Measurements from ENCODE around the gene ALKBH5.
A peak's percentile ranks its signal among the peaks of the same experiment; 100 is the strongest.

The ALKBH5 gene

GRCh38 chr17:18246109-18246725, 62.6 kb downstream of the ALKBH5 start:
- no peak for DNase-seq (ENCODE audit: low read depth)

DNA sequence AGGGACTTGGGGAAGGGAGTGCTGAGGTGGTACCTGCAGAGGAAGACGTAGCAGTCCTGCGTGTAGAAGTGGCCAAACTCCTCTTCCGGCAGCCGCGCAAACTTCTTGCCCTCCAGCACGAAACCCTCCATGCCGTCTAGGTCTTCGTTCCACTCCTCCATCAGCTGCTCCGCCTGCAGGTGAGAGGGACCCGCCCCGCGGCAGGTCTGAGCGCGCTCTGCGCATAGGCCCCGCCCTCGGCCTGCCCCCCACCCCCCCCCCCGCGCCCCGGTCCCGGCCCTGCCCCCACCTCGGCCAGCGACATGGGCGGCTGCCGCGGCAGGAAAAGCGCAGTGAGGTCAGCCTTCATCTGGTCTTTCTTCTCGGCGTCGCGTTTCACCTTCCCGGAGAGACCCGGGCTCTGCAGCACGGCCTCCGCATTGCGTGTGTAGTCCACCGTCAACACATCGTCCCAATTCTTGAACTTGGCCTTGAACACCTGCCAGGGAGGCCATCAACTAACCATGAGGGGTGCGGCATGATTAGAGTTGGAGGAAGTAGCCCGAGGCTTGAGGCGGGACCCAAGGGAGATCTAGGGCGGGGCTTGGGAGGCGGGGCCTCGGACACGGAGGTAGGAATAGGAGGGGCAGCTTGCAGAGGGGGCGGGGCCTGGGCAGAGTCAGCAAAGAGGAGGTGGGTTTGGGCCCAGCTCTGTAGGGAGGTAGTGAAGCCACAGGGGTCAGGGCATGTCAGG, 63.4 kb downstream of the ALKBH5 start:
- peak; percentile 18 for DNase-seq (ENCODE audit: low read depth)

GRCh38 chr17:18247613-18248001, 64.0 kb downstream of the ALKBH5 start:
- no peak for DNase-seq (ENCODE audit: low read depth)

DNA sequence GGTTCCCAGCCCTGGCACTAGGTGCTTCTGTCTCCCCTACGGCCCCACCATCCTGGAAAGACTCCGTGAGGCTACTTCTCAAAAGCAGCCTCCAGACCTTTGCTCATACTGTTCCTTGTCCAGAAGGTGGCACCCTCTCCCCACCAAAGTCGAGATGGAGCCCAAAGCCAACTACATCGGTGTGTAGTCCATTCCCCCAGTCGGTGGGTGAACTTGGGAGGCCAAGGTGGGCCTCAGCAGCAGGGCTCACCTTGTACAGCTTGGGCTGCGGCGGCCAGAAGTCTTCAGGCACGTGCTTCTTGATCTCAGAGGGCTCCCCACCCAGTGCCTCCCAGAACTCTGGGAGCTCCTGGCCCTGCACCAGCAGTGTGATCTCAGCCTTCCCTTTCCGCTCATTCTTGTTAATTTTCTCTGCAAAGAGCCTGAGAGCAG, 64.7 kb downstream of the ALKBH5 start:
- peak; percentile 55 for DNase-seq (ENCODE audit: low read depth)

DNA sequence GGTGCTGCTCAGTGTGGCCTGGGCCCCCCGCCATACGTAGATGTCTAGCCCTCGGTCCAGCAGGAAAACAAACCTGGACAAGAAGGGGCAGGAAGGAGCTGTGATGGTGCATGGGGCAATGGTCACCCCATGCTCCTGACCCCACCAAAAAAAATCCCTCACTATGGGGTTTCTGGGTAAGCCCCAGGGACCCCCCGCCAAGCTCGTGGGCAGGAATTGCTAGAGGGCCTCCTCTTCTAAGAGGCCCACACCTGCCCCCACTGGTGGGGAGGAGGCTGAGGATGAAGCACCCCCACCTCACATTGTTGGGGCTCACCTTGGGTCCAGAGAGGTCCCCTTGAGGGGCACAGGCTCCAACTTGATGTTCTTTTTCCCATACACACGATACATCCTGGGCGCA, 65.2 kb downstream of the ALKBH5 start:
- DNase-seq (ENCODE audit: low read depth): no peak

- no peak for DNase-seq (ENCODE audit: low read depth)
These were observed 66.6 kb downstream of the ALKBH5 start for GRCh38 chr17:18250259-18250658.

- DNase-seq (ENCODE audit: low read depth): no peak
These were observed 67.1 kb downstream of the ALKBH5 start for GRCh38 chr17:18250708-18251107.

DNA sequence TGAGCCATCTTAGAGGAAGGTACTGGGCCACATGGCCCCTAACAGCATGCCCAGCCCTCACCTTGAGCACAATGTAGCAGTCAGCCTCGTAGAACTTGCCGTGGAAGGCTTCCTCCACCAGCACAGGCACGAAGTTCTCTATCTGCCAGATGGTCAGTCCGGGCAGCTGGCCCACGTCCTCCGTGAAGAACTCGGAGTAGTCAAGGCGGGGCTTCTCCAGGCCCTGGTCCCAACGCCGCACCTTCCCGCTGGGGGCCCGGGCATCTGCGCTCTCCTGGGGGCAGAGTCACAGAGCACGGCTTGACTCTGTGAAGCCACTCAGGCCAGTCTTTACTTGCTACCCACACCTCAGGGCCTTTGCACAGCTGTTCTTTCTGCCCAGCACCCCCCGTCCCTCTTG, 67.6 kb downstream of the ALKBH5 start:
- no peak for DNase-seq (ENCODE audit: low read depth)

GRCh38 chr17:18252160-18252559, 68.5 kb downstream of the ALKBH5 start:
- DNase-seq (ENCODE audit: low read depth): no peak

DNA sequence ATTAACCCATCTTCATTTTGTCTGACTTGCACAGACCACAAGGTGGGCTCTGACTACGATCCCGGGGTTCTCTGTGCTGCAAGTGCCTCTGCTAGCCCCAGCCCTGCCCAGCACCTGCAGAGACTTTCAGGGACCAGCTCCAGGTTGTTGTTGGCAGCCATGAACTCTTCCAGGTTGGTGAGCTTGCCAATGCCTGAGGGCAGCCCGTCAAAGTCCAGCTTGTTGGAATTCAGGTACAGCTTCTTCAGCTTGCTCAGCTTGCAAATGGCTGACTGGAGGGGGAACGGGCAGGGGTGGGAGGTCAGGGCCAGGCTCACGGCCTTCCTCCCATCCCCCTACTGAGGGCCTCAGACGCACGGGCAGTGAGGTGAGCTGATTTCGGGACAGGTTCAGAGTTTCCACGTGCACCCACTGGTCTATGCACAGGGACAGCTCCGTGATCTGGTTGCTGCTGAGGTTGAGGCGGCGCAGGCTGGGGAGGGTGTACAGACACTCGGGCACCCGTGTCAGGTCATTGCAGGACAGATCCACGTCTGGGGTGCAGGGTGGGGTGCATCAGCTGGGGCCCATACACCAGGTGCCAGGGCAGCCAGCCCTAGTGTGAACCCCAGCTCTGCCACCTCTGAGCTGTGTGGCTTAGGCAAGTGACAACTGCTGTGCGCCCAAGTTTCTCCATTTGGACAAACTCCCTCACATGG, 69.7 kb downstream of the ALKBH5 start:
- no peak for DNase-seq (ENCODE audit: low read depth)

DNA sequence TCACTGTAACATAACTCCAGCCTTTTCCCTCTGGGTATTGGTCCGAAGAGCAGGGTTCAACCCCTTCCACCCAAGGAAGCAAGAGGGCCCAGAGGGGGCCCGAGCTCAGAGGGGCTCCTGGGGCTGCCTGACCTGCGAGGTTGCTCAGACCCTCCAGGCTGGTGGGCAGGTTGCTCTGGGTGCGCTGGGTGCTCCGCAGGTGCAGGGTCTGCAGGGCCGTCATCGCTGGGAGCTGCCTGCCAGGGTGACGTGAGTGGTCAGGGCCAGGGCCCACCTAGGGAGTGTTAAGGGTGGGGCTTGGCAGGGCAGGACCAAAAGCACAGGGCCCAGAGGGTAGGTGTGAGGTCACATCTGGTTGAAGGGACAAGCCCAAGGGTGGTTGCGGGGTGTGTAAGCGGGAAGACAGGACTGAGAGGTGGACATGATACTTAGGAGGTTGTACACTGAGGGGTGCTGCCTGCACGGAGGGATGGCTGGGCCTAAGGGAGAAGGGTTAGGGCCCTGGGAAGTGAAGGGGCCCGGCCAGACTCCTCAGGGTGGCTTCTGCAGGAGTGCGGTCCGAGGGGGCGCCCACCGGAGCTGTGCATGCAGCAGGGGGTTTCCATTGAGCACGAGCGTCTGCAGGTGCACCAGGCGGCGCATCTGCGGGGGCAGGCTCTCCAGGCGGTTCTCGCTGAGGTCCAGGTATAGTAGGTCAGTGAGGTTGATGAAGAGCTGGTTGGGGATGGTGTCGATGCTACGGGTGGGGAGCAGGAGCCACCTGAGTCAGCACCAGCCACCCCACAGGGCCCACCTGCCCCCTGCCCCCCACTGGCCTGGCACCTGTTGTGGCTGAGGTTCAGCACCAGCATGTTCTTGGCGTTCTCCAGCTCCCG, 70.6 kb downstream of the ALKBH5 start:
- DNase-seq (ENCODE audit: low read depth): no peak

DNA sequence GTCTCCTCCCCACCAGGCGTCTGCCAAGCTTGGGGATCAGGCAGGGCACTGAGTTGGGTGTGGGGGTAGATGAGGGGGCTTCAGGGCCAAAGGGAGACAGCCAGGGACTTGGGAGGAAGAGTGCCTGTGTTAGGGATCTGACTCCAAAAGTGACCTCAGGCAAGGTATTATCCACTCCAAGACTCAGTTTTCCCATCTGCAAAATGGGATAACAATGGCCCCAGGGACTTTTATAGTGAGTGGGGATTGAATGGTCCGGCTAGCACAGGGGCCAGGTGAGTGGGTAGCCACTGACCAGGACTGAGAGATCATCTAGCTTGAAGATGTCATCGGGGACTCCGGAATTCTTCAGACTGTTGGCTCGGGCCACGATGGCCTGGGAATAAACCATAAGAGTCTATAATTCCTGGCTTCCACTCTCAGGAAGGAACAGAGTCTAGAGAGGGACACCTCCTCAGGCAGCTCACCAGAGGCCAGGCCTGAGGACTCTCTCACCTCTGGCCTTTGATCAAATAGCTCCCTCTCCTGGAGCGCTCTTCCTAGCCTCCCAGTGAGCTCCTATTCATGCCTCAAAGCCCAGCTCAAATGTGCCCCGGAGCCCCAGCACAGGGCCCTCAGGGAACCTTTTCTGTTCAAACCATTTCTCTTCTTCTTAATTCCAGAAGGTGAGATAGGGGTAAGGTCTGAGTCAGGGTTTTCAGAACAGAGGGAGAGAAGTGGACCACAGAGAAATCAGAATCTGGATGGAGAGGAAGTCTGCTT, 71.4 kb downstream of the ALKBH5 start:
- no peak for DNase-seq (ENCODE audit: low read depth)

DNA sequence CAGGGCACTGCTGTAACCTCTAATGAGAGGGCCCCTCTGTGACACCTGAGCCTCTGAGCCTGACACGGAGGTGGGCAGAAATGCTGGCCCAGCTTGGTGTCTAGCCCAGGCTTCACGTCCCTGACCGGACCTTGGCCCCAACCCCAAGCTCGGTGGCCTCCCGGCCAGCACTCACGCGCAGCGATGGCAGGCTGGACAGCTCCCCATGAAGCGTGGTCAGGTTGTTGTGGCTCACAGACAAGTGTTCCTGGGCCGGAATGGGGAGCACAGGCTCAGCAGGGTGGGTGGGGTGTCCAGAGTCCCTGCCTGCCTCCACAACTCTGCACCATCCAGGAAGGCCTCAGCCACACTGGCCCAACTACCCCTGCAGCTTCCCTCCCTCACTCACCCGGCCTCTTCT, 72.7 kb downstream of the ALKBH5 start:
- no peak for DNase-seq (ENCODE audit: low read depth)

- DNase-seq (ENCODE audit: low read depth): no peak
These were observed 73.1 kb downstream of the ALKBH5 start for GRCh38 chr17:18256776-18257175.

- no peak for DNase-seq (ENCODE audit: low read depth)
These were observed 73.8 kb downstream of the ALKBH5 start for GRCh38 chr17:18257268-18257981.

DNA sequence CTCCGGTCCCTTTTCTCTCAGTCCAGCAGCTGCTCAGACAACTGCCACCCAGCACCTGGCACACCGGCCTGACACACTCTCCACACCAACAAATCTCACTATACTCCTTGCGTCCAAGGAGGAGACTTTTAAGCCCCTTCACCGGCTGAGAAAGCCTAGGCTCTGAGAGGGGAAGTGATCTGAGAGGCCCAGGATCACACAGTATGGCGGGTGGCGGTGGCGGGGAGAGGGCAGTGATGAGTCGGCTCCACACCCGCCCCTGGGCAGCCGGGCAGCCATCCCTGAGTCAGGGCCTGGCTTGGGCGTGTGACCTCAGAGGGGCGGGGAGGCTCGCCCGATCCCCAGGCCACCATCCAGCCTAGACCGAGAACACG, 74.3 kb downstream of the ALKBH5 start:
- peak; percentile 11 for DNase-seq (ENCODE audit: low read depth)

- peak; percentile 48 for DNase-seq (ENCODE audit: low read depth)
These were observed 74.9 kb downstream of the ALKBH5 start, which contains the start of gene FLII for GRCh38 chr17:18258356-18259038. FLII (minus strand) TSS chr17:18258738; CDS start chr17:18258690, 48 bp downstream.

All from activated T-cell treated with anti-CD3 and anti-CD28 coated beads for 24 hours (primary cell).